Endothelial cell (in vitro differentiated cells): ENCODE results near the gene LSM10. TPM values are rescaled to one million over a fixed set of nuclear protein-coding genes. Genes with fewer than 3 reads are reported as not detected.
A peak's percentile ranks its signal among the peaks of the same experiment; 100 is the strongest.

ENCODE experiments used
- DNase-seq: peaks from one replicate; pipeline ENCODE4 v3.0.0; 2021; ENCODE audit warnings: low spot score
- H3K27ac Mint-ChIP-seq: one replicate; pipeline ENCODE4 v1.8.0; 2021; ENCODE audit warnings: mixed read lengths, inconsistent platforms; ENCODE audit not compliant: unreplicated experiment
- H3K27me3 Mint-ChIP-seq: one replicate; pipeline ENCODE4 v1.8.0; 2021; ENCODE audit warnings: mild to moderate bottlenecking, moderate library complexity, mixed read lengths, inconsistent platforms; ENCODE audit not compliant: unreplicated experiment
- H3K36me3 Mint-ChIP-seq: one replicate; pipeline ENCODE4 v1.8.0; 2021; ENCODE audit warnings: mild to moderate bottlenecking, low read depth, mixed read lengths, inconsistent platforms; ENCODE audit not compliant: unreplicated experiment
- H3K4me1 Mint-ChIP-seq: one replicate; pipeline ENCODE4 v1.8.0; 2021; ENCODE audit warnings: mild to moderate bottlenecking, mixed read lengths, inconsistent platforms; ENCODE audit not compliant: unreplicated experiment
- H3K4me3 Mint-ChIP-seq: one replicate; pipeline ENCODE4 v1.8.0; 2021; ENCODE audit warnings: mild to moderate bottlenecking, mixed read lengths, inconsistent platforms; ENCODE audit not compliant: unreplicated experiment
- H3K9me3 Mint-ChIP-seq: one replicate; pipeline ENCODE4 v1.8.0; 2021; ENCODE audit warnings: mixed read lengths, inconsistent platforms; ENCODE audit not compliant: unreplicated experiment
- CTCF ChIP-seq: fragments of 200-600 bp; sonication (generic); IDR thresholded peaks from one replicate; pipeline ENCODE4 v1.5.0; 2021; ENCODE audit warnings: antibody characterized with exemption; ENCODE audit not compliant: unreplicated experiment
- total RNA-seq: library from RNA; stranded (reverse); fragmentation: NEBNext Ultra II Directional; extraction: Animal tissue kit (Norgen Biotek cat#: 25700); gene quantifications from one replicate; pipeline ENCODE4 v1.2.1, GENCODE V29; 2021; ENCODE audit not compliant: unreplicated experiment

The LSM10 gene
- total RNA-seq, 1 donor from 2014 or later, result 22.3 TPM

- Mint-ChIP-seq H3K9me3 (no peaks in the 10 kb centered on the region), H3K27ac (no peak overlapping the region), H3K36me3 (peaks cover 27% of the 10 kb centered on the region), H3K4me3 (no peak overlapping the region), H3K27me3 (peaks cover 9% of the 10 kb centered on the region), H3K4me1 (peaks cover 9% of the 10 kb centered on the region)
- no peak for DNase-seq
- TF ChIP-seq CTCF, result no peak
These were observed 35.4 kb upstream of the LSM10 start for GRCh38 chr1:36433102-36433501.

DNA sequence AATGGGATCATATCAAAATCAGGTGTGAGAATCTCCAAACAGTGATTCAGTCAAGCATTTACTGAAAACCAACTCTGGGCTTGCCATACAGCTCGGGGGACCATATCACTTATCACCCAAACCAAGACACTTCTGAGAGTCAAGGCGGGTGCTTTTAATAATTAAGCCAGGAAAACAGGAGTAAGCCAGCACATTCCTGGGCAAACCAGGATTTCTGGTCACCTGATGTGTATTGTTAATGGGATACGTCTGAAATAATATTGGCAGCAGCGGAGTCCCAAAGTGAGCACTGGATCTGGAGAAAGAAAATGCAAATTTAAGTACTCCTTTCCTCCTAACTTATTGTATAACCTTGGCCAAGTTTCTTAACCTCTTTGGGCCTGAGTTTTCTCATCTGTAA, 34.9 kb upstream of the LSM10 start:
- Mint-ChIP-seq H3K27me3 (peaks cover 9% of the 10 kb centered on the region), H3K4me1 (peaks cover 9% of the 10 kb centered on the region), H3K36me3 (peaks cover 27% of the 10 kb centered on the region), H3K4me3 (no peak overlapping the region), H3K27ac (no peak overlapping the region), H3K9me3 (no peaks in the 10 kb centered on the region)
- no peak for DNase-seq
- no peak for TF ChIP-seq CTCF

- H3K27ac Mint-ChIP-seq, result no peak overlapping the region
- no peak for DNase-seq
- H3K27me3 Mint-ChIP-seq, result peaks cover 3% of the 10 kb centered on the region
- H3K4me1 Mint-ChIP-seq, result peaks cover 3% of the 10 kb centered on the region
- no peak overlapping the region for H3K4me3 Mint-ChIP-seq
- H3K9me3 Mint-ChIP-seq, result no peaks in the 10 kb centered on the region
- TF ChIP-seq CTCF, result no peak
- peaks cover 6% of the 10 kb centered on the region for H3K36me3 Mint-ChIP-seq
These were observed 28.1 kb upstream of the LSM10 start for GRCh38 chr1:36425791-36426190.

DNA sequence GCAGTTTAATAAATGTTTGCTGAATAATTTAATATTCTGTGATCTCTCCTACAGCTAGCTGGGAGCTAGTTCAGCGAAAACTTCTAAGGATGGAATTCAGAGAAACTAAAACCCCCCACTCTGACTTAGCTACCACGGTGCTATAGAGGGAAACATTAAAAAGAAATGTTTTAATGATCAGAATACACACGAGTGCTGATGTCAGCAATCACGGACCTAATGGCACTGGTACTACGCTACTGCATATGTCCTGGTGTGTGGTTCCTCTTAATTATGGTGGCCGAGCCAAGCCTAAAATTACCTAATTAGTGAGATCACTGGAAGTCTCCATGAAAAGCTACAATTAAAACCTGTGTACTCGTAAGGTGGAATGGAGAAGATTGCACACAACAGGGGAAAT, 23.9 kb upstream of the LSM10 start:
- no peaks in the 10 kb centered on the region for H3K27me3 Mint-ChIP-seq

GRCh38 chr1:36420836-36421317, 23.2 kb upstream of the LSM10 start:
- DNase-seq, result peak; percentile 96
- Mint-ChIP-seq H3K9me3 (no peaks in the 10 kb centered on the region), H3K4me3 (no peak overlapping the region), H3K36me3 (no peaks in the 10 kb centered on the region), H3K27me3 (no peaks in the 10 kb centered on the region), H3K4me1 (peaks cover 9% of the 10 kb centered on the region), H3K27ac (peak overlapping the region; percentile 72)
- peak; percentile 73 for TF ChIP-seq CTCF

More for the DNA sequence above, 23.9 kb upstream of the LSM10 start:
- H3K36me3 Mint-ChIP-seq, result no peaks in the 10 kb centered on the region
- TF ChIP-seq CTCF, result no peak
- H3K4me3 Mint-ChIP-seq, result no peak overlapping the region
- no peaks in the 10 kb centered on the region for H3K9me3 Mint-ChIP-seq
- H3K27ac Mint-ChIP-seq, result no peak overlapping the region
- H3K4me1 Mint-ChIP-seq, result peaks cover 9% of the 10 kb centered on the region
- no peak for DNase-seq
